ENCODE data around the gene EVX2.

Gene EVX2

GRCh38 chr2:176081837-176082524, 1.8 kb downstream of the EVX2 start:
- peak in 1 of 6 experiments; percentile 24 for DNase-seq

- no peak for DNase-seq
Observed at GRCh38 chr2:176081376-176081836, 2.4 kb downstream of the EVX2 start.

GRCh38 chr2:176080540-176081375, 3.0 kb downstream of the EVX2 start:
- peak in 1 of 6 experiments; percentile 31 for DNase-seq

- DNase-seq = no peak
Observed at GRCh38 chr2:176079831-176080539, 3.8 kb downstream of the EVX2 start.

- DNase-seq = no peak
Observed at GRCh38 chr2:176079285-176079830, 4.4 kb downstream of the EVX2 start.

- no peak for DNase-seq
Observed at GRCh38 chr2:176078541-176079284, 5.0 kb downstream of the EVX2 start.

GRCh38 chr2:176076796-176077195, 7.0 kb downstream of the EVX2 start:
- DNase-seq = no peak

GRCh38 chr2:176076063-176076462, 7.7 kb downstream of the EVX2 start:
- no peak for DNase-seq

GRCh38 chr2:176075481-176075880, 8.3 kb downstream of the EVX2 start:
- no peak for DNase-seq

- no peak for DNase-seq
Observed at GRCh38 chr2:176074919-176075425, 8.8 kb downstream of the EVX2 start.

- DNase-seq = no peak
Observed at GRCh38 chr2:176072951-176073904, 10.5 kb downstream of the EVX2 start.

- no peak for DNase-seq
Observed at GRCh38 chr2:176072292-176072669, 11.5 kb downstream of the EVX2 start.

GRCh38 chr2:176071330-176072291, 12.2 kb downstream of the EVX2 start:
- no peak for DNase-seq

GRCh38 chr2:176068419-176068832, 15.3 kb downstream of the EVX2 start:
- no peak for DNase-seq

- DNase-seq = no peak
Observed at GRCh38 chr2:176067589-176068418, 16.0 kb downstream of the EVX2 start.

GRCh38 chr2:176066645-176067588, 16.8 kb downstream of the EVX2 start:
- no peak for DNase-seq

GRCh38 chr2:176063958-176064357, 19.8 kb downstream of the EVX2 start:
- DNase-seq = no peak

- DNase-seq = no peak
Observed at GRCh38 chr2:176056406-176056805, 27.4 kb downstream of the EVX2 start.

Data from stimulated activated naive CD4-positive, alpha-beta T cell (primary cell).